Tibial nerve (tissue), 4 donors: ENCODE results near the gene BPIFB3. TPM values are rescaled to one million over a fixed set of nuclear protein-coding genes. Genes with fewer than 3 reads are reported as not detected.
"Not testable (repeated sequence)": the region's sequence is repeated elsewhere in the genome, so short reads cannot be mapped to it uniquely, and the experiment has no call there.

Source experiments
- DNase-seq, 2 donors: peaks; one replicate each; pipeline ENCODE4 v3.0.0-alpha.2; 2019; ENCODE audit warnings: low spot score in 2 of 2
- H3K27ac ChIP-seq, 4 donors: fragments of 200-600 bp; sonication (generic) in 3 of 4; one replicate each; pipeline ENCODE4 v1.5.1; 2017 to 2019; ENCODE audit warnings: mild to moderate bottlenecking in 1 of 4
- H3K27me3 ChIP-seq, 2 donors: fragments of 200-600 bp; sonication (generic) in 1 of 2; one replicate each; pipeline versions ENCODE4 v1.5.1 to v1.6.0; 2017 to 2019
- H3K36me3 ChIP-seq, 3 donors: fragments of 200-600 bp; sonication (generic); one replicate each; pipeline ENCODE4 v1.5.1; 2018 to 2019
- H3K4me1 ChIP-seq, 4 donors: fragments of 200-600 bp; sonication (generic) in 3 of 4; one replicate each; pipeline ENCODE4 v1.5.1; 2017 to 2019
- H3K4me3 ChIP-seq, 4 donors: fragments of 200-600 bp; sonication (generic) in 3 of 4; one replicate each; pipeline ENCODE4 v1.5.1; 2017 to 2019; ENCODE audit warnings: mild to moderate bottlenecking in 1 of 4, moderate library complexity in 1 of 4
- H3K9me3 ChIP-seq, 4 donors: fragments of 200-600 bp; sonication (generic) in 3 of 4; one replicate each; pipeline ENCODE4 v1.5.1; 2017 to 2019
- EP300 ChIP-seq, 2 donors: sonication (generic); formaldehyde crosslinking; IDR thresholded peaks; one replicate each; pipeline ENCODE4 v1.6.1; 2017; ENCODE audit warnings: antibody characterized with exemption in 2 of 2, mild to moderate bottlenecking in 1 of 2
- POLR2A ChIP-seq, 2 donors: fragments of 450-650 bp; IDR thresholded peaks; one replicate each; pipeline ENCODE4 v1.6.1; 2017; ENCODE audit warnings: antibody characterized with exemption in 2 of 2, mild to moderate bottlenecking in 2 of 2, moderate library complexity in 2 of 2
- WGBS, 2 donors: methylation state at CpG; one replicate each; pipeline ENCODE4 v1.1.5; 2018; 5-methylcytosine and 5-hydroxymethylcytosine counted together
- total RNA-seq, 4 donors: library from RNA; depleted of rRNA; stranded (reverse); fragments of >200 nt; gene quantifications; one replicate each; pipeline ENCODE4 v1.1.0, GENCODE V29; 2016
- TF ChIP-seq, protein P1 (sequence below), 5 experiments: fragments of 200-600 bp in 3 of 5; fragments of 450-650 bp in 2 of 5; sonication (generic) in 3 of 5; IDR thresholded peaks; one replicate each; pipeline ENCODE4 v1.5.1; 2016 to 2019; ENCODE audit warnings: antibody characterized with exemption in 5 of 5, mild to moderate bottlenecking in 3 of 5, moderate library complexity in 2 of 5

Gene BPIFB3
- total RNA-seq, 4 donors from 2014 or later, result not detected

DNA sequence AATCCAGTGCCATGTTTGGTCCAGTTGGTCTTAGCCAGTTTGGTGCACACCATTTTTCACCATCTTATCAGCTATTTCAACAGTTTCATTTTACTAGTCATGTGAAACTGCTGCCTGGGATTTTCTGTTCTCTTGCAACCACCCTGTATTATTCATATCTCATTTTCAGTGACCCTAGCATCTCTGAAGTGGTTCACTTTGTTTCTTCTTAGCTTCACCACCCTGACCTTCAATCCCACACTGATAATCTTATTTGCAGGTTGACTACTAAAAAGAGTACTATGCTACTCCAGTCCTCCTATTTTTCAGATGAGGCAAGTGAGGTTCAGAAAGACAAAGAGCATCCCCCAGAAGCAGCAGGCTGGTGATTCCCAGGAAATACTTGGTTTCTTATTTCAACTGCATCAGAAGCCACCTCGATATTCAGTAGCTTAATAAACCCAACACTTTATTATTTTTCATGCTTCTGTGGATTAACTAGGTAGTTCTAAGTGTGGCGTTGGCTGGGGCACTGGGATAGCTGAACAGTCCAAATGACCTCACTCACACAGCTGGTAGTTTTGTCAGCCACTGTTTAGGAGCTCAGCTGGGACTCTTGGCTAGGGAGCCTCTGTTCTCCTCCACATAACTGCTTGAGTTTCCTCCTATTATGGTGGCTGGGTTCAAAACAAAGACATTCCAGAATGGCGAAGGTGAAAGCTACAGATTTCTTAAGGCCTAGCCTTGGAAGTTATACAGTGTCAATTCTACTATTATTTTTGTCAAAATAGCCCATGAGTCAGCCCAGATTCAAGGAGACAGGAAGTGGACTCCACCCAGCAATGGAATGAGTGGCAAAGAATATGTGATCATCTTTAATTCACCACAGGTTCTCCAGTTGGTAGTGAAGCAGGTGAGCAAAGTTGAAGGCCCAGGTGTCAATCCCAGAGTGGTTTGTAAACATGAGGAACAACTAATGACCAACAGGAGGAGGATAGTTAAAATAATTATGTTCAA lies 66.3 kb downstream of the BPIFB3 start:
- DNase-seq, result no peak
- WGBS, 2 donors, result 72 to 85% methylated on average over 3 of the region's 3 CpGs

DNA sequence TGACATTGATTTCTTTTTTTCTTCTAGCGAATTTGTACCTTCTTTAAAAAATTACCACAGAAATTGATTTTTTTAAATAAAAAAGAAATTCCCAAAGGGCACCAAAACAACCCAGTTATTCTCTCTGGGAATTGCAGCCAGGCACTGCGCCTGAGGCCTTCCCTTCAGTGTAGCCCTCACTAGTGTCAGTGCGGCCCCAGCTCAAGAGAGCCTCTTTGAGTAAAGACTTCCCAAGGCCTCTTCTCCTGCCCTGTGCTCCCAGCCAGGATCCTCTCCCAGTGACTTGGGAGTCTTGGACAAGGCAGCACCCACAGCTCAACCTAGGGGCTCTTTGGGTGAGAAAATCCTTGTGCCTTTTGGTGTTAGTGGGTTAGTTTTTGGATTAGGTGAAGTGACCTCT lies 67.2 kb downstream of the BPIFB3 start:
- TF ChIP-seq POLR2A (IDR thresholded peaks at IDR 0.05), result no peak
- no peak for TF ChIP-seq EP300 (IDR thresholded peaks at IDR 0.05)
- TF ChIP-seq, protein P1, sequence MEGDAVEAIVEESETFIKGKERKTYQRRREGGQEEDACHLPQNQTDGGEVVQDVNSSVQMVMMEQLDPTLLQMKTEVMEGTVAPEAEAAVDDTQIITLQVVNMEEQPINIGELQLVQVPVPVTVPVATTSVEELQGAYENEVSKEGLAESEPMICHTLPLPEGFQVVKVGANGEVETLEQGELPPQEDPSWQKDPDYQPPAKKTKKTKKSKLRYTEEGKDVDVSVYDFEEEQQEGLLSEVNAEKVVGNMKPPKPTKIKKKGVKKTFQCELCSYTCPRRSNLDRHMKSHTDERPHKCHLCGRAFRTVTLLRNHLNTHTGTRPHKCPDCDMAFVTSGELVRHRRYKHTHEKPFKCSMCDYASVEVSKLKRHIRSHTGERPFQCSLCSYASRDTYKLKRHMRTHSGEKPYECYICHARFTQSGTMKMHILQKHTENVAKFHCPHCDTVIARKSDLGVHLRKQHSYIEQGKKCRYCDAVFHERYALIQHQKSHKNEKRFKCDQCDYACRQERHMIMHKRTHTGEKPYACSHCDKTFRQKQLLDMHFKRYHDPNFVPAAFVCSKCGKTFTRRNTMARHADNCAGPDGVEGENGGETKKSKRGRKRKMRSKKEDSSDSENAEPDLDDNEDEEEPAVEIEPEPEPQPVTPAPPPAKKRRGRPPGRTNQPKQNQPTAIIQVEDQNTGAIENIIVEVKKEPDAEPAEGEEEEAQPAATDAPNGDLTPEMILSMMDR (IDR thresholded peaks at IDR 0.05), result no peak
- Histone ChIP-seq H3K9me3 (peaks cover 0 to 5% (median 0%) of the 10 kb centered on the region in 4 donors), H3K4me1 (no peaks in the 10 kb centered on the region), H3K36me3 (no peaks in the 10 kb centered on the region), H3K27me3 (no peaks in the 10 kb centered on the region), H3K4me3 (no peak overlapping the region), H3K27ac (no peak overlapping the region)
- 92 to 97% methylated on average over 3 of the region's 3 CpGs for WGBS, 2 donors
- no peak for DNase-seq

More for the DNA sequence above, 66.3 kb downstream of the BPIFB3 start:
- no peaks in the 10 kb centered on the region for H3K27me3 ChIP-seq
- no peak overlapping the region for H3K4me3 ChIP-seq
- no peaks in the 10 kb centered on the region for H3K36me3 ChIP-seq
- no peaks in the 10 kb centered on the region for H3K4me1 ChIP-seq
- no peak overlapping the region for H3K27ac ChIP-seq
- peaks cover 0 to 5% (median 0%) of the 10 kb centered on the region in 4 donors for H3K9me3 ChIP-seq
- TF ChIP-seq, protein P1 (IDR thresholded peaks at IDR 0.05), result no peak
- TF ChIP-seq POLR2A (IDR thresholded peaks at IDR 0.05) (no peak), EP300 (IDR thresholded peaks at IDR 0.05) (no peak)

DNA sequence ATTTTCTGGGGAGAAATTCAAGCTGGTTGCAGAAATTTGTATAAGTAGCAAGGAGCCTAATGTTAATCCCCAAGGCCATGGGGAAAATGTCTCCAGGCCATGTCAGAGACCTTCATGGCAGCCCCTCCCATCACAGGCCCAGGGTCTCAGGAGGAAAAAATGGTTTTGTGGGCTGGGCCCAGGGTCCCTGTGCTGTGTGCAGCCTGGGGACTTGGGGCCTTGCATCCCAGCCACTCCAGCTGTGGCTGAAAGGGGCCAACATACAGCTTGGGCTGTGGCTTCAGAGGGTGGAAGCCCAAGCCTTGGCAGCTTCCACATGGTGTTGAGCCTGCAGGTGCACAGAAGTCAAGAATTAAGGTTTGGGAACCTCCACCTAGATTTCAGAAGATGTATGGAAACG lies 68.6 kb downstream of the BPIFB3 start:
- not testable (repeated sequence) for H3K27ac ChIP-seq, H3K9me3 ChIP-seq, H3K4me3 ChIP-seq, DNase-seq, H3K4me1 ChIP-seq, H3K36me3 ChIP-seq, H3K27me3 ChIP-seq
- 73 to 86% methylated on average over 1 of the region's 1 CpG for WGBS, 2 donors

Other genes with a start within 250 kb of the BPIFB3 start
- gene MAPRE1, start 233.9 kb upstream of the BPIFB3 start, total RNA-seq, result 10 to 100 TPM; 59.0 to 85.8 (median 79.9) TPM
- under 1 TPM in 2 of 4 donors, not detected in 2; 0.30 to 0.87 TPM for gene EFCAB8, start 195.0 kb upstream of the BPIFB3 start, total RNA-seq
- not detected for gene SUN5, start 49.5 kb upstream of the BPIFB3 start, total RNA-seq
- not detected for gene BPIFB2, start 46.2 kb upstream of the BPIFB3 start, total RNA-seq
- gene BPIFB6, start 22.3 kb upstream of the BPIFB3 start, total RNA-seq, result not detected
- not detected for gene BPIFB4, start 25.7 kb downstream of the BPIFB3 start, total RNA-seq
- 1 to 10 TPM in 1 of 4 donors, not detected in 3; 2.2 TPM for gene BPIFA2, start 114.3 kb downstream of the BPIFB3 start, total RNA-seq
- gene BPIFA3, start 163.4 kb downstream of the BPIFB3 start, total RNA-seq, result not detected
- gene BPIFA1, start 182.1 kb downstream of the BPIFB3 start, total RNA-seq, result not detected
- not detected for gene BPIFB1, start 229.3 kb downstream of the BPIFB3 start, total RNA-seq